Effector memory CD4-positive, alpha-beta T cell (primary cell): ENCODE data around the gene ITGAE.

Source experiments
- DNase-seq, 3 donors: peaks; one replicate each; pipeline ENCODE4 v3.0.0-alpha.2; 2020
- H3K27ac ChIP-seq: 2 replicates; pipeline ENCODE4 v1.7.0; 2013; ENCODE audit warnings: mild to moderate bottlenecking, low read length, moderate library complexity; ENCODE audit not compliant: insufficient read depth, poor library complexity, severe bottlenecking
- H3K27me3 ChIP-seq: replicated peaks from 2 replicates; pipeline ENCODE4 v1.7.0; 2013; ENCODE audit warnings: mild to moderate bottlenecking, low read length; ENCODE audit not compliant: insufficient read depth, control insufficient read depth, poor library complexity, severe bottlenecking
- H3K36me3 ChIP-seq: 2 replicates; pipeline ENCODE4 v1.7.0; 2013; ENCODE audit warnings: mild to moderate bottlenecking, low read length, moderate library complexity; ENCODE audit not compliant: control insufficient read depth, insufficient read depth
- H3K4me1 ChIP-seq: 2 replicates; pipeline ENCODE4 v1.7.0; 2013; ENCODE audit warnings: low read length, mild to moderate bottlenecking; ENCODE audit not compliant: control insufficient read depth, insufficient read depth, poor library complexity, severe bottlenecking
- H3K4me3 ChIP-seq: 2 replicates; pipeline ENCODE4 v1.7.0; 2013; ENCODE audit warnings: low read length, low read depth, mild to moderate bottlenecking; ENCODE audit not compliant: insufficient read depth, poor library complexity, severe bottlenecking
- H3K9me3 ChIP-seq: 2 replicates; pipeline ENCODE4 v1.7.0; 2013; ENCODE audit warnings: mild to moderate bottlenecking, low read length, moderate library complexity; ENCODE audit not compliant: control insufficient read depth

The ITGAE gene

GRCh38 chr17:3678095-3678820, 122.7 kb downstream of the ITGAE start:
- H3K9me3 ChIP-seq, result no peaks in the 10 kb centered on the region
- no peaks in the 10 kb centered on the region for H3K27me3 ChIP-seq
- H3K4me3 ChIP-seq, result no peak overlapping the region
- no peaks in the 10 kb centered on the region for H3K4me1 ChIP-seq
- no peak for DNase-seq
- peaks cover 5% of the 10 kb centered on the region for H3K36me3 ChIP-seq
- H3K27ac ChIP-seq, result no peak overlapping the region

DNA sequence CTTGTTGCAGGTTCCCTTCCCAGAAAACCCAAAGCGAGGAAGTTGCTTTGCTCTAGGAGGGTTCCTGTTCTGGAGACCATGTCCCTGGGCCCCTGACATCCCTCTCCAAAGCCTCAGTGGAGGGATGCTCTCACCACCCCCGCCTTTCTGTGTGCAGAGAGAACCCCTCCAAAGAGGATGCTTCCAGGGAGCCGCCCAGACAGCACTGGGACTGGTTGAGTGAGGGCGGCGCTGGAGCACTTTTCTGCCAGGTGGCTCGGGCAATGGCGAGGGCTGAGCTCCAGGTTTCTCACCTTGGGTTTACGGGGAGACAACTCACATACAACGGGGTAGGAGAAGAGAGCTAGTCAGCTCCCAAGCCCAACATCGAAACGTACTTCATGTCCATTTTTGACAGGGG, 125.1 kb downstream of the ITGAE start:
- Histone ChIP-seq H3K27ac (no peak overlapping the region), H3K36me3 (peaks cover 5% of the 10 kb centered on the region), H3K4me3 (no peak overlapping the region), H3K9me3 (no peaks in the 10 kb centered on the region), H3K4me1 (no peaks in the 10 kb centered on the region), H3K27me3 (no peaks in the 10 kb centered on the region)
- no peak for DNase-seq

GRCh38 chr17:3672571-3672970, 128.4 kb downstream of the ITGAE start:
- Histone ChIP-seq H3K9me3 (no peaks in the 10 kb centered on the region), H3K4me3 (no peak overlapping the region), H3K27me3 (no peaks in the 10 kb centered on the region), H3K27ac (no peak overlapping the region), H3K36me3 (peaks cover 4% of the 10 kb centered on the region), H3K4me1 (peaks cover 18% of the 10 kb centered on the region)
- no peak for DNase-seq

DNA sequence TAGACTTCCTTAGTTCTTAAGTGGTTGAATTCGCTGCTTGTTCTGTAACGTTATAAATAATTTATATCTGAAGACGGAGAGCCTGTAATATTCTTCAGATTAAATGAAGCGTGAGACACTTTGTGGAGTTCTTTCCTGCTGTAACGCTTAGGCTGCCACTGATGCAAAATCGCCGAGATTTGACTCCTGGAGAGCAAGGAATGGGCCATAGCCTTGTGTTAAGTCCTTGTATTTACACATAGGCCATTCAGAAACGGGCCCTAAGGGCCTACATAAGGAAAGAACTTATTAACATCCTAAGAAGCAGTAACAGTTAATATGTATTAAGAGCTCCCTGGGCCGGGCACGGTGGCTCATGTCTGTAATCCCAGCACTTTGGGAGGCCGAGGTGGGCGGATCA, 131.4 kb downstream of the ITGAE start:
- peak overlapping the region; percentile 88 for H3K27ac ChIP-seq

GRCh38 chr17:3669085-3669347, 132.0 kb downstream of the ITGAE start:
- no peaks in the 10 kb centered on the region for H3K27me3 ChIP-seq
- H3K4me3 ChIP-seq, result peak overlapping the region; percentile 100
- no peaks in the 10 kb centered on the region for H3K9me3 ChIP-seq
- H3K4me1 ChIP-seq, result peaks cover 22% of the 10 kb centered on the region
- DNase-seq, result no peak
- H3K36me3 ChIP-seq, result peaks cover 4% of the 10 kb centered on the region
- H3K27ac ChIP-seq, result peak overlapping the region; percentile 88

More for the DNA sequence above, 131.4 kb downstream of the ITGAE start:
- Histone ChIP-seq H3K4me3 (peak overlapping the region; percentile 100), H3K36me3 (peaks cover 4% of the 10 kb centered on the region), H3K9me3 (no peaks in the 10 kb centered on the region), H3K27me3 (no peaks in the 10 kb centered on the region), H3K4me1 (peaks cover 22% of the 10 kb centered on the region)
- DNase-seq, result no peak

GRCh38 chr17:3668279-3669084, 132.5 kb downstream of the ITGAE start, which contains the start of the genes EMC6 and TAX1BP3:
EMC6 (plus strand) TSS chr17:3668812; CDS start chr17:3669147, 335 bp downstream.
TAX1BP3 (minus strand) TSS chr17:3668578; CDS start chr17:3668526, 52 bp downstream.
- no peaks in the 10 kb centered on the region for H3K9me3 ChIP-seq
- H3K4me1 ChIP-seq, result peaks cover 22% of the 10 kb centered on the region
- DNase-seq, result peak; percentile 97 to 98 (median 98)
- H3K27me3 ChIP-seq, result no peaks in the 10 kb centered on the region
- H3K27ac ChIP-seq, result peak within 1 kb of the TSS; percentile 88
- H3K36me3 ChIP-seq, result peaks cover 4% of the 10 kb centered on the region
- H3K4me3 ChIP-seq, result peak within 1 kb of the TSS; percentile 100

GRCh38 chr17:3667366-3668278, 133.4 kb downstream of the ITGAE start:
- peaks cover 4% of the 10 kb centered on the region for H3K36me3 ChIP-seq
- no peaks in the 10 kb centered on the region for H3K9me3 ChIP-seq
- peak overlapping the region; percentile 100 for H3K4me3 ChIP-seq
- H3K27me3 ChIP-seq, result no peaks in the 10 kb centered on the region
- peaks cover 22% of the 10 kb centered on the region for H3K4me1 ChIP-seq
- peak overlapping the region; percentile 41 for H3K27ac ChIP-seq
- no peak for DNase-seq

DNA sequence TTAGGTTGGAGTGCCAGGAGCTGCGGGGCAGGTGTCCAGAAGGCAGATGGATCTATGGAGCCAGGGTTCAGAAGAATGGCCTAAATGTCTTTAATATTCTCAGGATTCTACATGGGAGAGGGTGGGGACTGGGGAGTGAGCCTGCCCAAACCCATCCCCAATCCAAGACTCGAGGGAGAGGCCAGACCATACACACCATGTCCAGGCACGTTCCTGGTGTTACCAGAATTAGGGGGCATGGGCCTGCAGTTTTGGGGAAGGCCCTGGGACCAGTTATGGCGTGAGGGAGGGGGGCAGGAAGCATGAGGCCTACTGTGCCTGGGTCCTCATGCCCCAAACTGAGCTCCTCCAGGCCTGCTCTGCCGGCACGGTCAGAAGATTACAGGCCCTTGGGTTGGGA, 134.5 kb downstream of the ITGAE start:
- no peak for DNase-seq
- H3K27me3 ChIP-seq, result no peaks in the 10 kb centered on the region
- peaks cover 22% of the 10 kb centered on the region for H3K4me1 ChIP-seq
- no peak overlapping the region for H3K4me3 ChIP-seq
- H3K36me3 ChIP-seq, result peaks cover 4% of the 10 kb centered on the region
- H3K9me3 ChIP-seq, result no peaks in the 10 kb centered on the region
- H3K27ac ChIP-seq, result no peak overlapping the region

GRCh38 chr17:3665834-3666233, 135.2 kb downstream of the ITGAE start:
- DNase-seq, result no peak
- peaks cover 4% of the 10 kb centered on the region for H3K36me3 ChIP-seq
- no peak overlapping the region for H3K4me3 ChIP-seq
- no peak overlapping the region for H3K27ac ChIP-seq
- H3K9me3 ChIP-seq, result no peaks in the 10 kb centered on the region
- H3K27me3 ChIP-seq, result no peaks in the 10 kb centered on the region
- H3K4me1 ChIP-seq, result peaks cover 22% of the 10 kb centered on the region
